Rectal smooth muscle tissue (tissue), 1 donor: ENCODE results near the gene CNOT2.

Experiments used
- H3K27ac ChIP-seq: one replicate; pipeline ENCODE4 v1.7.0; 2013; ENCODE audit warnings: low read depth, low read length, inconsistent platforms
- H3K27me3 ChIP-seq: one replicate; pipeline ENCODE4 v1.7.0; 2013; ENCODE audit warnings: low read length; ENCODE audit not compliant: control insufficient read depth, insufficient read depth
- H3K36me3 ChIP-seq: one replicate; pipeline ENCODE4 v1.7.0; 2013; ENCODE audit warnings: low read length; ENCODE audit not compliant: control insufficient read depth, insufficient read depth
- H3K4me1 ChIP-seq: one replicate; pipeline ENCODE4 v1.7.0; 2013; ENCODE audit warnings: low read length; ENCODE audit not compliant: control insufficient read depth, insufficient read depth
- H3K4me3 ChIP-seq: one replicate; pipeline ENCODE4 v1.7.0; 2013; ENCODE audit warnings: low read length
- H3K9ac ChIP-seq: one replicate; pipeline ENCODE4 v1.7.0; 2013; ENCODE audit warnings: low read length

The CNOT2 gene

GRCh38 chr12:70321191-70321590, 78.0 kb downstream of the CNOT2 start:
- Histone ChIP-seq H3K27ac (no peak overlapping the region), H3K4me1 (no peaks in the 10 kb centered on the region), H3K4me3 (no peak overlapping the region), H3K27me3 (no peaks in the 10 kb centered on the region), H3K36me3 (no peaks in the 10 kb centered on the region), H3K9ac (no peak overlapping the region)

DNA sequence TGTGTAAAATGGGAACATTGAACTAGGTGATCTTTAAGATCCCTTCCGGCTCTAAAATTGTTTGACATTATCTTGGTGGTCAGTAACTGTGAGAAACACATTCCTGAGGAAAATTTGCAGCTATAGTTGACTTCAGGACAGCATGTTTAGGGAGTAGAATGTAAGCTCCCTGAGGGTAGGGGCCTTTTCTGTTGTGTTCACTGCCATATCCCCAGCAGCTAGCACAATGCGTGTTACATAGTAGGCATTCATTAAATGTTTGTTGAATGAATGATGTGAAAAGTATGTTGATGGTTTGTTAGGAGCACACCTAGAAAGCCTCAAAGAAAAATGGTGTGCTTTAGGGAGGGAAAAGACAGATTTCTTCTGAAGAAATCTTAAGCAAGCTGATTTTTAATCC, 84.3 kb downstream of the CNOT2 start:
- H3K27ac ChIP-seq = no peak overlapping the region
- H3K9ac ChIP-seq = no peak overlapping the region
- no peaks in the 10 kb centered on the region for H3K4me1 ChIP-seq
- H3K4me3 ChIP-seq = no peak overlapping the region
- no peaks in the 10 kb centered on the region for H3K27me3 ChIP-seq
- H3K36me3 ChIP-seq = no peaks in the 10 kb centered on the region

DNA sequence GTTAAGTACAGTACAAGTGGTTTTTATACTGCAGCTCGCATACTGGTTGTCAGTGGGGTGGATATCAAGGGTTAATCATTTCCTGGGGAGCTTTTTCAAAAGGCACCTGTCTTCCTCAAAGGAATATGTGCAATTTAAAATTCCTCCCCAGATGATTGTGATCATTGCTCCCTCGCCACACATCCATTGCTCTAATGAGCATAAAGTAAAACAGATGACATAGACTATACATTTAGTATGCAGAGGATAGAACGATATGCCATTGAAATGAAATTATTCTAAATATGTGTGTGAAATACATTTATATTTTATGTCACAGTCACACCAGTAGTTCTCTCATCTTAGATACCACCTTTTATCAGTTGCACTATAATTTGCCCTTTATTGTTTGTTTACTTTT, 86.5 kb downstream of the CNOT2 start:
- H3K4me3 ChIP-seq = no peak overlapping the region
- no peak overlapping the region for H3K27ac ChIP-seq
- no peaks in the 10 kb centered on the region for H3K4me1 ChIP-seq
- no peak overlapping the region for H3K9ac ChIP-seq
- H3K27me3 ChIP-seq = no peaks in the 10 kb centered on the region
- H3K36me3 ChIP-seq = peaks cover under 1% of the 10 kb centered on the region

DNA sequence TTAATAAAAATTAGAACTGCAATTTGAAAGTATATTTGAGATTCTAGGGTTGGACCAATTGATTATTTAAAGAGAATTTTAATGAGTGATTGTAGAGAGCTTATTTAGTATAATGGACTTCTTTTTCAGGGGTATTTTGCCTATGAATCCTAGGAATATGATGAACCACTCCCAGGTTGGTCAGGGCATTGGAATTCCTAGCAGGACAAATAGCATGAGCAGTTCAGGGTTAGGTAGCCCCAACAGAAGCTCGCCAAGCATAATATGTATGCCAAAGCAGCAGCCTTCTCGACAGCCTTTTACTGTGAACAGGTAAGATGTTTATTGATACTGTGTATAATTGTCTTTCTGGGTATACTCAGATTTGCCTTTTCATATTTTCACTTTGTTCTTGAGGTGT, 86.9 kb downstream of the CNOT2 start:
- no peak overlapping the region for H3K9ac ChIP-seq
- H3K4me1 ChIP-seq = no peaks in the 10 kb centered on the region
- no peak overlapping the region for H3K27ac ChIP-seq
- H3K36me3 ChIP-seq = peaks cover 3% of the 10 kb centered on the region
- no peak overlapping the region for H3K4me3 ChIP-seq
- H3K27me3 ChIP-seq = no peaks in the 10 kb centered on the region

DNA sequence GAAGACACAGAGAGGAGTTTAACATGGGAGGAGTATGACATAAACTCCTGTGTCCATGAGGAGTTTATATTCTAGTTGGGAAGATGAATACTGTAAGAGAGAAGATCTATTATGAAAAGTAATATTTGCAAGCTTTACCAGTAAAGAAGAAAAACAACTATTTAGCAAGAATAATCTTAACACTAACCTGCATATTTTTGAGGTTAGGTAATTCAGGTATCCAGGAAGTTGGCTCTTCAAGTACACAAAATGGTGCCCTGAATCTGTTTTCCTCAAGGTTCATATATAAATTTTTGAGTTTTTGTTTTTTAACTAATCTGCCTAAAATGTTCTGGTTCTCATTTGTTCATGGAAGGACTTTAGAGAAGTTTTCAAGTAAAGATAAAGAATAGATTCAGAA, 89.0 kb downstream of the CNOT2 start:
- no peaks in the 10 kb centered on the region for H3K4me1 ChIP-seq
- H3K27ac ChIP-seq = no peak overlapping the region
- no peaks in the 10 kb centered on the region for H3K27me3 ChIP-seq
- H3K9ac ChIP-seq = no peak overlapping the region
- no peak overlapping the region for H3K4me3 ChIP-seq
- peaks cover 3% of the 10 kb centered on the region for H3K36me3 ChIP-seq

- Histone ChIP-seq H3K36me3 (peaks cover 8% of the 10 kb centered on the region), H3K4me1 (no peaks in the 10 kb centered on the region), H3K27ac (no peak overlapping the region), H3K27me3 (no peaks in the 10 kb centered on the region), H3K4me3 (no peak overlapping the region), H3K9ac (no peak overlapping the region)
Observed at GRCh38 chr12:70334742-70335141, 91.5 kb downstream of the CNOT2 start.

- Histone ChIP-seq H3K27me3 (no peaks in the 10 kb centered on the region), H3K4me3 (no peak overlapping the region), H3K4me1 (no peaks in the 10 kb centered on the region), H3K27ac (no peak overlapping the region), H3K36me3 (peaks cover 8% of the 10 kb centered on the region), H3K9ac (no peak overlapping the region)
Observed at GRCh38 chr12:70338531-70338930, 95.3 kb downstream of the CNOT2 start.

GRCh38 chr12:70351076-70351475, 107.8 kb downstream of the CNOT2 start:
- Histone ChIP-seq H3K36me3 (peaks cover 5% of the 10 kb centered on the region), H3K27ac (no peak overlapping the region), H3K27me3 (no peaks in the 10 kb centered on the region), H3K4me1 (no peaks in the 10 kb centered on the region), H3K9ac (no peak overlapping the region), H3K4me3 (no peak overlapping the region)

GRCh38 chr12:70353780-70354660, 110.8 kb downstream of the CNOT2 start:
- H3K4me1 ChIP-seq = no peaks in the 10 kb centered on the region
- no peak overlapping the region for H3K9ac ChIP-seq
- no peak overlapping the region for H3K4me3 ChIP-seq
- H3K27me3 ChIP-seq = no peaks in the 10 kb centered on the region
- H3K36me3 ChIP-seq = no peaks in the 10 kb centered on the region
- no peak overlapping the region for H3K27ac ChIP-seq

- Histone ChIP-seq H3K36me3 (no peaks in the 10 kb centered on the region), H3K4me3 (no peak overlapping the region), H3K4me1 (no peaks in the 10 kb centered on the region), H3K9ac (no peak overlapping the region), H3K27ac (no peak overlapping the region), H3K27me3 (no peaks in the 10 kb centered on the region)
Observed at GRCh38 chr12:70354787-70355186, 111.6 kb downstream of the CNOT2 start.

DNA sequence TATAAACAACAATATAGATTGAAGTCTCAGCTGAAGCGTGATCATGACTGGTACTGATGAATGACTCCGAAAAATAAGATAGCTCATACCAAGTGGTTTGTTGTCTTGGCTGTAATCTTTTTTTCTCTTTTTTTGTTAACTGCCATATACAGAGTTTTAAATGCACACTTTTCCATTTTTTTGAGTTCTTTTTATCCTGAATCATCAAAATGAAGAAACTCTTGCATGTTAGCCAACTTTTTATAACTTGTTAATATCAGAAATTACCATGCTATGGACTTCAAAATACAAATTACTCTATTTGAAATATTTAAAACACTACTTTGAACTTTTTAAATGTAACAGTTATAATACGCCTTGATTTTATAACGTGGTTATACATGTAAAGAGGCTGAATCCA, 112.7 kb downstream of the CNOT2 start:
- Histone ChIP-seq H3K9ac (no peak overlapping the region), H3K36me3 (no peaks in the 10 kb centered on the region), H3K4me3 (no peak overlapping the region), H3K4me1 (no peaks in the 10 kb centered on the region), H3K27ac (no peak overlapping the region), H3K27me3 (no peaks in the 10 kb centered on the region)

- H3K4me3 ChIP-seq = no peak overlapping the region
- H3K27me3 ChIP-seq = no peaks in the 10 kb centered on the region
- no peaks in the 10 kb centered on the region for H3K36me3 ChIP-seq
- no peak overlapping the region for H3K27ac ChIP-seq
- H3K9ac ChIP-seq = no peak overlapping the region
- H3K4me1 ChIP-seq = no peaks in the 10 kb centered on the region
Observed at GRCh38 chr12:70359458-70360197, 116.4 kb downstream of the CNOT2 start.
